Measurements from ENCODE around the gene ELK4.

The ELK4 gene

DNA sequence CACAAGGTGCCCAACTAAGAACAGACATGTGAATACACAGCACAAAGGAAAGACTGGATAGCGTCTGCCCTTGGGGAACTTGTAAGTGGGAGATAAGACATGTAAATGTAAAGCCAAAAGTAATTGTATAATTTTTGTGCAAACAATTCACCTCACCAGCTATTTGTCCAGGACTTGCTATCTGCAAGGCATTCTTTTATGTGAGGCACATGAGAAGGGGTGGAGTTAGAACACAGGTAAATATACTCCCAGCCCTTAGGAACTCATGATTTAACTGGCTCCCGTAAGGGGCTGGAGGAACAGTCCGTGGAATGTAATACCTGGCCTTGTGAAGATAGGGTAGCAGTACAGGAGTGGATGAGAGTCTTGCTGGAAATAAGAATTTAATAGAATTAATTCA, 66.0 kb downstream of the ELK4 start:
- H3K27me3 Mint-ChIP-seq (ENCODE audit: low read depth, poor library complexity), result peaks cover 64% of the 10 kb centered on the region
- TF ChIP-seq, protein P1, sequence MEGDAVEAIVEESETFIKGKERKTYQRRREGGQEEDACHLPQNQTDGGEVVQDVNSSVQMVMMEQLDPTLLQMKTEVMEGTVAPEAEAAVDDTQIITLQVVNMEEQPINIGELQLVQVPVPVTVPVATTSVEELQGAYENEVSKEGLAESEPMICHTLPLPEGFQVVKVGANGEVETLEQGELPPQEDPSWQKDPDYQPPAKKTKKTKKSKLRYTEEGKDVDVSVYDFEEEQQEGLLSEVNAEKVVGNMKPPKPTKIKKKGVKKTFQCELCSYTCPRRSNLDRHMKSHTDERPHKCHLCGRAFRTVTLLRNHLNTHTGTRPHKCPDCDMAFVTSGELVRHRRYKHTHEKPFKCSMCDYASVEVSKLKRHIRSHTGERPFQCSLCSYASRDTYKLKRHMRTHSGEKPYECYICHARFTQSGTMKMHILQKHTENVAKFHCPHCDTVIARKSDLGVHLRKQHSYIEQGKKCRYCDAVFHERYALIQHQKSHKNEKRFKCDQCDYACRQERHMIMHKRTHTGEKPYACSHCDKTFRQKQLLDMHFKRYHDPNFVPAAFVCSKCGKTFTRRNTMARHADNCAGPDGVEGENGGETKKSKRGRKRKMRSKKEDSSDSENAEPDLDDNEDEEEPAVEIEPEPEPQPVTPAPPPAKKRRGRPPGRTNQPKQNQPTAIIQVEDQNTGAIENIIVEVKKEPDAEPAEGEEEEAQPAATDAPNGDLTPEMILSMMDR (IDR thresholded peaks at IDR 0.05), result no peak
- H3K36me3 Mint-ChIP-seq (ENCODE audit: low read depth), result peaks cover 1% of the 10 kb centered on the region
- H3K4me3 Mint-ChIP-seq, result no peak overlapping the region
- no peak for DNase-seq
- peaks cover 16% of the 10 kb centered on the region for H3K9me3 Mint-ChIP-seq
- H3K4me1 Mint-ChIP-seq, result peaks cover 16% of the 10 kb centered on the region
- H3K27ac Mint-ChIP-seq, result no peak overlapping the region

DNA sequence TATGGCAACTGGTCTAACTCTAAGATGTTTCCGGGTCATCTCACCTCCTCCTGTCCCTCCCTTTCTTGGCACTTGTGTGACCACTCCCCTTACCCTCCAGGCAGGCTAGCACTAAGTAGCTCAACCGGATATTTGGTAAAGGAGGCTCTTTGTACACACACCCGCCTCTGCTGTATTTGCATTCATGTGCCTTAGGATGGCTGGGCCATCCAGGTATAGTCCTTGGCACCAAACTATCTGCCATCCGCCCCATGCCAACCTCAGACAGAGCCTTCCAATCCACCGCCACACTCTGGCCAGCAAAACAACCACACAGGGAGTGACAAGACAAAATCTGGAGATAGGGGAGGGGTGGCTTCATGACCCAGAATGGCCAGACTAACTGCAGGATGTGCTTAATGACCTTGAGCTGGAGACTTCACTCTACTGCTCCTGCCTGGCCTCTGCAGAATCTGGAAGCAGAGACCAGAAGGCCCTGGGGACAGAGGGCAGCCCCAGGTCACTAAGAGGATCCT, 67.8 kb downstream of the ELK4 start:
- Mint-ChIP-seq H3K9me3 (peaks cover 34% of the 10 kb centered on the region), H3K4me1 (peaks cover 11% of the 10 kb centered on the region), H3K27me3 (ENCODE audit: low read depth, poor library complexity) (peaks cover 56% of the 10 kb centered on the region), H3K36me3 (ENCODE audit: low read depth) (peaks cover 11% of the 10 kb centered on the region), H3K4me3 (peak overlapping the region; percentile 11), H3K27ac (peak overlapping the region; percentile 16)
- DNase-seq, result no peak
- TF ChIP-seq, protein P1 (IDR thresholded peaks at IDR 0.05), result no peak

DNA sequence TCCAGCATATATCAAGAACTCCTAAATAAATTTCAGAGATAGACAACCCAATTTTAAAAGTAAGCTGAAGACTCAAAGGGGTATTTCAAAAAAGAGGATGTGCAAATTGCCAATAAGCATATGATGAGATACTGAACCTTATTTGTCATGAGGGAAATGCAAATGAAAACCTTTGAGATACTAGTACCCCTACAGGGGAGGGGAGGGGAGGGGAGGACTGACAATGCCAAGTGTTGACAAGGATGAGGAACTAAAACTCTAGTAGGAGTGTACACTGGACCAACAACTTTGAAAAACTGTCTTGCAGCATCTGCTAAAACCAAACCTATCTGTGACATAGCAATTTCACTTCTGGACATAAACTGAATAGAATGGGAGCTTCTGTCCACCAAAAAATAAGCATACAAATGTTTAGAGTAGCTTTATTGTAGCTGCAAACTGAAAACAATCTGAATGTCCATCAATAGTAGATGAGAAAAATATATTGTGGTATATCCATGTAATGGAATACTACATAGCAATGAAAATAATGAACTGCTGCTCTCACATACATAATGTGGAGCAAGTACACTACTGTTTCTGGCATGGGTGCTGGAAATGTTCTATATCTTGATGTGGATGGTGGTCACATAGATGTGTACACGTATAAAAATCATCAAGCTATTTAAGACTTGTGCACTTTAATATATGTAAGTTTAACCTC, 70.2 kb downstream of the ELK4 start:
- no peak overlapping the region for H3K27ac Mint-ChIP-seq

More for the DNA sequence above, 70.2 kb downstream of the ELK4 start:
- DNase-seq, result no peak
- Mint-ChIP-seq H3K36me3 (ENCODE audit: low read depth) (peaks cover 11% of the 10 kb centered on the region), H3K4me3 (no peak overlapping the region), H3K4me1 (peaks cover 11% of the 10 kb centered on the region), H3K9me3 (peaks cover 43% of the 10 kb centered on the region), H3K27me3 (ENCODE audit: low read depth, poor library complexity) (peaks cover 48% of the 10 kb centered on the region)
- TF ChIP-seq, protein P1 (IDR thresholded peaks at IDR 0.05), result no peak

Data from nephron progenitor cell (in vitro differentiated cells).